Mesendoderm (in vitro differentiated cells): ENCODE results near the gene DBP.

ENCODE experiments used
- DNase-seq: peaks from one replicate; pipeline ENCODE4 v3.0.0; 2013
- H2AK5ac ChIP-seq: 2 replicates; pipeline ENCODE4 v1.6.1; 2013; ENCODE audit warnings: low read length, inconsistent platforms
- H2BK120ac ChIP-seq: 2 replicates; pipeline ENCODE4 v1.6.1; 2013; ENCODE audit warnings: low read depth, mild to moderate bottlenecking, low read length, moderate library complexity, mixed read lengths
- H2BK15ac ChIP-seq: replicated peaks from 2 replicates; pipeline ENCODE4 v1.6.1; 2013; ENCODE audit warnings: low read depth, mild to moderate bottlenecking, moderate library complexity
- H2BK5ac ChIP-seq: 2 replicates; pipeline ENCODE4 v1.6.1; 2013; ENCODE audit warnings: low read length, inconsistent platforms
- H3K18ac ChIP-seq: 2 replicates; pipeline ENCODE4 v1.6.1; 2013; ENCODE audit warnings: mild to moderate bottlenecking, low read length, mixed read lengths
- H3K23ac ChIP-seq: one replicate; pipeline ENCODE4 v1.6.1; 2013; ENCODE audit warnings: low read length
- H3K27ac ChIP-seq: 2 replicates; pipeline ENCODE4 v1.5.1; 2013; ENCODE audit warnings: low read depth, mild to moderate bottlenecking, inconsistent platforms, low read length, moderate library complexity
- H3K27me3 ChIP-seq: 2 replicates; pipeline ENCODE4 v1.6.1; 2013; ENCODE audit warnings: low read length, control low read depth, mild to moderate bottlenecking, inconsistent platforms; ENCODE audit not compliant: insufficient read depth, poor library complexity
- H3K36me3 ChIP-seq: 2 replicates; pipeline ENCODE4 v1.6.1; 2013; ENCODE audit warnings: low read length, inconsistent platforms; ENCODE audit not compliant: control insufficient read depth, insufficient read depth
- H3K4ac ChIP-seq: one replicate; pipeline ENCODE4 v1.6.1; 2013; ENCODE audit warnings: low read depth, mild to moderate bottlenecking, low read length, moderate library complexity
- H3K4me1 ChIP-seq: 2 replicates; pipeline ENCODE4 v1.6.1; 2013; ENCODE audit warnings: low read depth, low read length, inconsistent platforms; ENCODE audit not compliant: control insufficient read depth
- H3K4me2 ChIP-seq: 2 replicates; pipeline ENCODE4 v1.6.1; 2013; ENCODE audit warnings: low read length
- H3K4me3 ChIP-seq: 2 replicates; pipeline ENCODE4 v1.5.1; 2013; ENCODE audit warnings: mild to moderate bottlenecking, low read length
- H3K56ac ChIP-seq: one replicate; pipeline ENCODE4 v1.6.1; 2013; ENCODE audit warnings: low read length
- H3K79me1 ChIP-seq: 2 replicates; pipeline ENCODE4 v1.6.1; 2013; ENCODE audit warnings: low read length, inconsistent platforms
- H3K79me2 ChIP-seq: 2 replicates; pipeline ENCODE4 v1.6.1; 2013; ENCODE audit warnings: mild to moderate bottlenecking, low read length; ENCODE audit not compliant: control insufficient read depth, insufficient read depth
- H3K9ac ChIP-seq: 2 replicates; pipeline ENCODE4 v1.6.1; 2013; ENCODE audit warnings: low read length, inconsistent platforms
- H4K5ac ChIP-seq: one replicate; pipeline ENCODE4 v1.6.1; 2013; ENCODE audit warnings: low read length
- H4K8ac ChIP-seq: one replicate; pipeline ENCODE4 v1.6.1; 2013; ENCODE audit warnings: low read depth, mild to moderate bottlenecking, control low read depth, low read length, moderate library complexity
- WGBS: extraction: QIAGEN DNeasy Blood & Tissue Kit; methylation state at CpG from one replicate; pipeline ENCODE4 v1.1.7; 2013; ENCODE audit warnings: low lambda C conversion rate, missing lambda C conversion rate; ENCODE audit not compliant: insufficient coverage; ENCODE audit errors: extremely low coverage; 5-methylcytosine and 5-hydroxymethylcytosine counted together

The DBP gene

DNA sequence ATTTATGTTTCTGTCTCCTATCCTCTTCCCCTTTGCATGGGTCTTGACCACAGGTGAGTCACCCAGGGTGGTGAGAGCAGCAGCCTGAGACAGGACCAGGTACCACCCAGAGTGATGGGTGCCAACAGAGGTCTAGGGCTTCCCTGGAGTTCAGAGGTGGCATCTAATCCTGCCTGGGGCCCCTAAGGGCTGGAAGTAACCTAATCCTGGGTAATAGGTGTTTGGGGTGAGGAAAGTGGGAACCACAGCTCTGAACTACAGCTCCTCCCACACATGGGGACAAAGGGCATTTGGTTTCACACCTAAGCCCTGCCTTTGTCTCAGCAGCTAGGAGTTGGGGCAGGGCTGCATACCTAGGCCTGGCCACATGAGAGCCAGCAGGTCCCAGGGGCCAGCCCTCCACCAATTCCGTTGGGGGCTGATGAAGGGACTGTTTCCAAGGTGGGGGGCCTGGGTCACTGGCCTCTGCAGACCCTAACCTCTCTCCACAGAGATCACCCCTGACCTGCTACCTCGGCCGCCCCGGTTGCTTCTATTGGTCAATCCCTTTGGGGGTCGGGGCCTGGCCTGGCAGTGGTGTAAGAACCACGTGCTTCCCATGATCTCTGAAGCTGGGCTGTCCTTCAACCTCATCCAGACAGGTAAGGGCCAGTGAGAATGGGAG, 9.8 kb downstream of the DBP start:
- Histone ChIP-seq H3K9ac (peak overlapping the region; percentile 34), H4K5ac (no peak overlapping the region), H3K27ac (no peak overlapping the region), H3K56ac (peak overlapping the region; percentile 42), H4K8ac (no peak overlapping the region), H3K27me3 (no peaks in the 10 kb centered on the region), H2BK120ac (no peak overlapping the region), H3K36me3 (no peaks in the 10 kb centered on the region), H3K4me1 (peaks cover 8% of the 10 kb centered on the region), H3K4me2 (no peak overlapping the region), H3K79me2 (no peaks in the 10 kb centered on the region), H2BK5ac (no peak overlapping the region), H2BK15ac (no peak overlapping the region), H3K4me3 (no peak overlapping the region), H3K18ac (no peak overlapping the region), H3K4ac (no peak overlapping the region), H3K79me1 (peaks cover 2% of the 10 kb centered on the region), H2AK5ac (no peak overlapping the region), H3K23ac (no peak overlapping the region)
- no CpG with 5 or more reads among the region's 6 CpGs for WGBS
- peak; percentile 66 for DNase-seq

DNA sequence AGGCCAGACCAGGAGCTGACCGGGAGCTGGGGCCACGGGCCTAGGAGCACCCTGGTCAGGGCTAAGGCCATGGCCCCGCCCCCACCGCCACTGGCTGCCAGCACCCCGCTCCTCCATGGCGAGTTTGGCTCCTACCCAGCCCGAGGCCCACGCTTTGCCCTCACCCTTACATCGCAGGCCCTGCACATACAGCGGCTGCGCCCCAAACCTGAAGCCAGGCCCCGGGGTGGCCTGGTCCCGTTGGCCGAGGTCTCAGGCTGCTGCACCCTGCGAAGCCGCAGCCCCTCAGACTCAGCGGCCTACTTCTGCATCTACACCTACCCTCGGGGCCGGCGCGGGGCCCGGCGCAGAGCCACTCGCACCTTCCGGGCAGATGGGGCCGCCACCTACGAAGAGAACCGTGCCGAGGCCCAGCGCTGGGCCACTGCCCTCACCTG, 11.3 kb downstream of the DBP start:
- H2BK15ac ChIP-seq: no peak overlapping the region
- H4K5ac ChIP-seq: no peak overlapping the region
- H3K4ac ChIP-seq: no peak overlapping the region
- no peak overlapping the region for H2AK5ac ChIP-seq
- H3K4me2 ChIP-seq: no peak overlapping the region
- no peak overlapping the region for H2BK120ac ChIP-seq
- DNase-seq: no peak
- no peak overlapping the region for H3K9ac ChIP-seq
- H3K27ac ChIP-seq: no peak overlapping the region
- H3K23ac ChIP-seq: no peak overlapping the region
- no peak overlapping the region for H3K18ac ChIP-seq
- H3K4me3 ChIP-seq: no peak overlapping the region
- no peak overlapping the region for H4K8ac ChIP-seq
- no peaks in the 10 kb centered on the region for H3K79me2 ChIP-seq
- no peak overlapping the region for H2BK5ac ChIP-seq
- WGBS: no CpG with 5 or more reads among the region's 30 CpGs
- H3K27me3 ChIP-seq: no peaks in the 10 kb centered on the region
- peaks cover 2% of the 10 kb centered on the region for H3K79me1 ChIP-seq
- no peak overlapping the region for H3K56ac ChIP-seq
- peaks cover 6% of the 10 kb centered on the region for H3K4me1 ChIP-seq
- no peaks in the 10 kb centered on the region for H3K36me3 ChIP-seq

DNA sequence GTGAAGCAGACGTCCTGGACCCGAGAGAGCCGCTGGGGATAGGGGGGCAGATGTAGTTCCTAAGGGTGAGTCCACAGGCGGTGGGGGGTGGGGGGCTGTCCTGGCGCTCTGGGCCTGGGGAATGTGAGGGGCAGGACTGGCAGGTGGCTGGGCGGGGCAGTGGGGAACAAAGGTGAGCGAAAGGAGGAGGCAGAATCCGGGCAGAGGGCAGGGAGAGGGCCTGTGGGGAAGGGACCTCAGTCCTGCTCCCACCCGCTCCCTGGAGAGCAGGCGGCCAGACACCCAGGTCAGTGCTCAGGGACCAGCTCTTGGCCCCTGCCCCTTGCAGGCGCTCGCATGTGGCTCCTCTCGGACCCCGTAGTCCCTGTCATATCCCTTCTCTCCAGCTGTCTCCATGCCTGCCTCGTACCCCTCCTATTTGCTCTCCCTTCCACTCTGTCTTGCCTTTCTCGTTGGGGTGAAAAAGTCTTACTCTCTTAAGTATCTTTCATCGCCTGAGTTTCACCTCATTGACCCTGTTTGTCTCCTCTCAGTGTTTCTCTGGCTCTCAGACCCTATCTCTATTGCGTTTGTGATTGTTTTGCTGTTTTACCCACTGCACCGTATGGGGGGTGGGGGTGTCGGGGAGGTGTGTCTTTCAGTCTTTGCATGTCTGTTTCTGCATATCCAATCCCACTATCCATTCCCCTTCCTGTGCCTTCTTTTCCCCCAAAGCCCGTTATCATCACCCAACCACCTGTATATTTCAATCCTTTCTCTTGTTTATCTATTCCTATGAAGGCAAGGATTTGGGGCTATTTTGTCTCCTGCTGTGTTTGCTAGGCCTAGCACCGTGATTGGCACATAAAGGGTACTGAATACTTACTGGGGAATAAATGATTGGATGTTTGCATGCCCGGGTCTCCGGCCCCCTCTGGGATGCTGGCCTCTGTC, 12.1 kb downstream of the DBP start:
- Histone ChIP-seq H2BK15ac (no peak overlapping the region), H3K18ac (peak overlapping the region; percentile 24), H3K79me2 (no peaks in the 10 kb centered on the region), H4K5ac (no peak overlapping the region), H3K9ac (peak overlapping the region; percentile 82), H3K4ac (no peak overlapping the region), H3K36me3 (no peaks in the 10 kb centered on the region), H3K23ac (no peak overlapping the region), H2BK120ac (no peak overlapping the region), H3K4me3 (peak overlapping the region; percentile 67), H4K8ac (no peak overlapping the region), H2BK5ac (no peak overlapping the region), H3K79me1 (peaks cover 2% of the 10 kb centered on the region), H3K56ac (peak overlapping the region; percentile 90), H3K4me2 (peak overlapping the region; percentile 38), H3K27me3 (no peaks in the 10 kb centered on the region), H2AK5ac (no peak overlapping the region), H3K4me1 (peaks cover 6% of the 10 kb centered on the region), H3K27ac (no peak overlapping the region)
- DNase-seq: no peak
- no CpG with 5 or more reads among the region's 24 CpGs for WGBS

DNA sequence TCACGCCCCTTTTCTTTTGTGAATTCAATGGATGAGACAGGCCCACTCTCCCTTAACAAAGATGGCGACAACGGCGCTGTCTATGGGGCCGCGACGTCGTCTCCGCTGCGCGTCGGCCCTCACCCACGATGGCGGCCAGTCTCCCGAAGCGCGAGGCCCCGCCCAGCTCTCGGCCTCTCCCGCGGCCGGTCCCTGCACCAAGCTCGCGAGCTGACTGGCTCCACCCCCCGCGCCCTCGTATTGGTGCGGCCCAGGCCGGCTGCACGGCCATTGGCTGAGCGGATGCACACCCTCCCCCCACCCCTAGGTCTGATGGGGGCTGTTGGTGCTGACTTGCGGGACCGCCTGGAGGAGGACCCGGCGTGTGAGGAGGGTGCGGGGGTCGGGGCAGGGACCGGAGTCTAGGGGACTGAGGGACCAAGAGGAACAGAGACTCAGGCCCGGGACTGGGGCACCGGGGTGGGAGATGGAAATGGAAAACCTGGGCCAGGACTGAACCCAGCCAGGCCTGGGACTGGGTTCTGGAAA, 13.0 kb downstream of the DBP start:
- Histone ChIP-seq H3K23ac (no peak overlapping the region), H3K79me2 (no peaks in the 10 kb centered on the region), H3K4me2 (peak overlapping the region; percentile 38), H2AK5ac (no peak overlapping the region), H3K27me3 (no peaks in the 10 kb centered on the region), H2BK15ac (no peak overlapping the region), H3K36me3 (no peaks in the 10 kb centered on the region), H3K4me1 (peaks cover 9% of the 10 kb centered on the region), H3K9ac (peak overlapping the region; percentile 82), H3K18ac (peak overlapping the region; percentile 24), H3K4me3 (peak overlapping the region; percentile 67), H3K56ac (peak overlapping the region; percentile 90), H3K4ac (no peak overlapping the region), H4K5ac (no peak overlapping the region), H3K79me1 (peaks cover 2% of the 10 kb centered on the region), H2BK5ac (no peak overlapping the region), H3K27ac (no peak overlapping the region), H4K8ac (no peak overlapping the region), H2BK120ac (no peak overlapping the region)
- peak; percentile 99 for DNase-seq
- WGBS: no CpG with 5 or more reads among the region's 40 CpGs

DNA sequence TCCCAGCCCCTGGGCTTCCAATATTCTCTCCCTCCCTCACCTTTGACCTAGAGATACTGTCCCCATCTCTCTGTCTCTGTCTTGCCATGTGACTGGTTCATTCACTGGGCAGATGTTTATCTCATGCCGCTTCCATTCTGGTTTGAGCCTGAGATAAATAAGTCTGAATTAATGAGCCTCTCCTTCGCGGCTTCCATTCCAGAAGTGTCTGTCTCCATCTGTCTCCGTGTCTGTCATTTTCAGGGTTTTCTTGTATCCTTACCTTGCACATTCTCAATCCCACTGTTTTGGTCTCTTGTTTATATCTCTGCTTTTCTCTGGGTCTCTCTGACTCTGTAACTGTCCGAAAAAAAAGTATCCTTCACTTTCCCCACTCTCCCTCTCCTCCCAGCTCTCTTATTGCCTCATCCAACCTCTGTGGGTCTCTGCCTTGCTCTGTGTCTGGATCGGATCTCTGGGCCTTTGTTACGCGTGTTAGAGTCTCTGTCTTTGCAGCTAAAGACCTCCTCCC, 13.6 kb downstream of the DBP start:
- Histone ChIP-seq H2AK5ac (peak overlapping the region; percentile 17), H3K79me1 (peaks cover 2% of the 10 kb centered on the region), H4K8ac (no peak overlapping the region), H3K79me2 (peaks cover 3% of the 10 kb centered on the region), H3K4me1 (peaks cover 9% of the 10 kb centered on the region), H3K23ac (peak overlapping the region; percentile 74), H3K4me2 (peak overlapping the region; percentile 28), H4K5ac (peak overlapping the region; percentile 35), H3K18ac (no peak overlapping the region), H2BK15ac (no peak overlapping the region), H3K4ac (no peak overlapping the region), H3K4me3 (peak overlapping the region; percentile 3), H3K27ac (peak overlapping the region; percentile 22), H3K27me3 (no peaks in the 10 kb centered on the region), H3K9ac (peak overlapping the region; percentile 78), H3K36me3 (no peaks in the 10 kb centered on the region), H2BK5ac (peak overlapping the region; percentile 8), H3K56ac (peak overlapping the region; percentile 85), H2BK120ac (no peak overlapping the region)
- no peak for DNase-seq
- WGBS: no CpG with 5 or more reads among the region's 8 CpGs
